NCI-H82 (cell line): ENCODE measurements around the gene HEG1.

ENCODE experiments used
- DNase-seq: peaks from one replicate; lab custom pipeline; 2025; lab: John Stamatoyannopoulos, UW

Gene HEG1

DNA sequence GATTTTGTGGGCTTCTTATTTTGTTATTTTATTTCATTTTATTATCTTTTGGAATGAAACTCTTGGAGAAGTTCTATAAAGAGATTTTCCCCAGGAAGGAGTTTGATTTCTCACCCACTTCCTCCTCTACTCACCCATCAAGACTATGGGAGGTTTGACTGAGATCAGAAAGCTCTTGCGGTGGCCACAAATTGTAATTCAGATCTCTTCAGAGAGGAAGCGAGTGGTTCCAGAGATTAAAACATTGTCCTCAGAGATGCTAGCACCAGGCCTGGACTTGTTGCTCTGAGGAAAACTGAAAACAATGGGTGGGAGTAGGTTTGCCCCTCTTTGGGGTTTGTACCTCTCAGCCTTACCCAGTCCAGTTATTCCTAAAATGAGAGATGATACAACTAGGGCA is 113.2 kb downstream of the HEG1 start:
- no peak for DNase-seq

DNA sequence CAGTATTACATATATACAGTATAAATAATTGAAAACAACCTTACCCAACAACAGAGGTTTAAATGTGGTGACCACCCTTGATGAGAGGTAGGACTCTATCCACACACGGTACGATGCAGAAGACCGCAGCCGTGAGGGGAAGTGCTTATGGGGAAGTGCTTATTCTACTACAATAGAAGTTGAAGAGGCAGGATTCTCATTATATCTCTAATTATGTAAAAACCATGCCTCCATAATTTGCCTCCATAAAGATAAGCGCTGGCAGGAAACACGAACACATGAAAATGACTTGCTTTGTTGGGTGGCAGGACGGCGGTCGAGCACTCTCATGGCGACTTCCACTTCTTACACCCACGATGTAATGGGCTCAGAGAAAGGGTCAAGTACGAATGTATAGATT is 114.0 kb downstream of the HEG1 start:
- no peak for DNase-seq

DNA sequence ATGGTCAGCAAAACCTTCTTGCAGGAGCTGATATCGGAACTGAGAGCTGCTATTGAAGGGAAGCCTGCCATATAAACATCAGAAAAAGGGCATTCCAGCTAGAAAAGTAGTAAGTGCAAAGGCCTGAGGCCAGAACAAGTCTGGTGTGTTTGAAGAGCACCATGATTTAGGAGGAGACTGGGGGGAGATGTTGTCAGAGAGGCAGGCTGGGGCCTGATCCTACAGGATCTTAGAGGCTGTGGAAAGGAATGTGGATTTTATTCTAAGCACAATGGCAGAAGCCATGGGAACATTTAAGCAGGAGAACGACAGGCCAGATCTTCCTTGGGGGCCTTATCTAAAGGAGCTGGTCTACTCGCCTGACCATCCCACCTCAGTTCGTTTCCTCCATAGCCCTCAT is 116.1 kb downstream of the HEG1 start:
- no peak for DNase-seq

GRCh38 chr3:124938896-124939295 is 116.9 kb downstream of the HEG1 start:
- DNase-seq, result no peak

DNA sequence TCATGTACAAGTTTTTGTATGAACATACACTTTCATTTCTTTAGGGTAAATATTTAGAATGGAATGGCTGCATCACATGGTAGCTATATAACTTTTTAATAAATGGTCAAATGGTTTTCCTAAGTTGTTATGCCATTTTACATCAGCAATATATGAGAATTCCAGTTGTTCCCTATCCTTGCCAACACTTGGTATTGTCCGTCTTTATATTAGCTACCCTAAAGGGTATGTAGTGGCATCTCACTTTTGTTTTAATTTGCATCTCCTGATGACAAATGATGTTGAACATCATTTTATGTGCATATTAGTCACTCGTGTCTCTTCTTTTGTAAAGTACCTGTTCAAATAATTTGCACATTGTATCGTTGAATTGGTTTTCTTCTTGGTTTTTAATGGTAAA is 118.7 kb downstream of the HEG1 start:
- DNase-seq, result no peak

DNA sequence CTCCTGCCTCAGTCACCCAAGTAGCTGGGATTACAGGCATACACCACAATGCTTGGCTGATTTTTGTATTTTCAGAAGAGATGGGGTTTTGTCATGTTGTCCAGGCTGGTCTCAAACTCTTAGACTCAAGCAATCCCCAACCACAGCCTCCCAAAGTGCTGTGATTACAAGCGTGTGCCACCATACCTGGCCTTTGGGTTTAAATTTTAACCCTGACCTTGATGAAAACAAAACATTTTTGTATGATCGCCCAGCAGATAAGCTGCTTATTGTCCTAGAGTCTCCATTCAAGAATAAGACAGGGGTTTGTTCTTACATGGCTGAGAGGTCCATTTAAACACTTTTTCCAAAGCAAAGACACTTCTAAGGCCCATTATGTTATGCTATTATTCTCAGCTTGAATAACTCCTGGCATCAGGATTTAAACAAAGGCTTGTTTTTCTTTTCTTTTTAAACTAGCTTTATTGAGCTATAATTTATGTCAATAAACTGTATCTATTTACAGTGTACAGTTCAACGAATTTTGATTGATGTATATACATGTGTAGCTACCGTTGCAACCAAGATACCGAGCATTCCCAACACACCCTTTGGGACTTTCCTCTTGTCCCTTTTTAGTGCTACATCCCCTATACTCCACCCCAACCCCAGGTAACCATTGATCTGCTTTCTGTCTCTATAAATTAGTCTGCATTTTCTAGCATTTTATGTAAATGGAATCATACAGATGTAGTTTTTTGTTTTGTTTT is 119.8 kb downstream of the HEG1 start:
- no peak for DNase-seq

GRCh38 chr3:124935264-124935663 is 120.5 kb downstream of the HEG1 start:
- peak; percentile 34 for DNase-seq

GRCh38 chr3:124934577-124934976 is 121.2 kb downstream of the HEG1 start, which contains the start of gene MUC13:
Gene MUC13, minus strand, starts transcription at chr3:124934751. Its CDS starts 39 bp downstream, at chr3:124934712.
- DNase-seq, result no peak

GRCh38 chr3:124928333-124929202 is 127.2 kb downstream of the HEG1 start:
- DNase-seq, result peak; percentile 81

DNA sequence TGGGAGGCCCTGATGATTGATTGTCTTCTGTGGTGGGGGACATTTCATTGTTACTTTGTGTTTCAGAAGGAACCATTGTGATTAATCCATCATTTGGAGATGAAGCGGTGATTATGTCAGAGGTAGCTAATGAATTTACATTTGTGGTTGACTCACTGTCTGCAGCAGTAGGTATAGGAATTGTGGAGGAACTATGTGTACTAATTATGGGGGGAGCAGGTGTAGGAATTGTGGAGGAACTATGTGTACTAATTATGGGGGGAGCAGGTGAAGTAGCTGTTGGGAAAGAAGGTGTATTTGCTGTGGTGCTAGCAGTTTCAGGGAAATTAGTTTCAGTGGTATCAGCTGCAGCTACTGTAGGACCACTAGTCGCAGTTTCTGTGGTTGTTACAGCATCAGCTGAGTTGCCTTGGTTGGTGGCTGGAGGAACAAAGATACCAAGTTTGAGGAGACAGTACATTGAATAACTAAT is 128.2 kb downstream of the HEG1 start:
- DNase-seq, result no peak

- DNase-seq, result no peak
Measured at GRCh38 chr3:124926426-124927101, 129.2 kb downstream of the HEG1 start.

GRCh38 chr3:124924741-124925140 is 131.1 kb downstream of the HEG1 start:
- DNase-seq, result no peak

DNA sequence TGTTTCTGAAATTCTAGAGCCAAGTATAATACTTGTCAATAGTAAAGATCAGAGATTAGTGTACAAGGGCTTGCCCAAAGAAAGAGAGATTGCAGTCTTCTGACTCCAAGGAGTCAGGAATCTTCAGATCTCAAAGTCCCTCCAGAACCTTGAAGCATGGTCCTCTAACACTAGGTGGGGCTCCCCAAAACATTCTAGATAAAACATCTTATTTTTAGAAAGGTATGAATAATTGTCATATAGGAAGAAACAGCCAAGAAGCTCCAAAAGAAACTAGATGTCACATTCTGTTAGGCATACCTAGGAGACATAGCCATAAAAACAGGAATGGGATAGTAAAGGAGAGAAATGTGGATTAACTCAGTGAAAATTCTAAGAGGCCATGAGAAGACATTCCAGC is 132.0 kb downstream of the HEG1 start:
- no peak for DNase-seq

DNA sequence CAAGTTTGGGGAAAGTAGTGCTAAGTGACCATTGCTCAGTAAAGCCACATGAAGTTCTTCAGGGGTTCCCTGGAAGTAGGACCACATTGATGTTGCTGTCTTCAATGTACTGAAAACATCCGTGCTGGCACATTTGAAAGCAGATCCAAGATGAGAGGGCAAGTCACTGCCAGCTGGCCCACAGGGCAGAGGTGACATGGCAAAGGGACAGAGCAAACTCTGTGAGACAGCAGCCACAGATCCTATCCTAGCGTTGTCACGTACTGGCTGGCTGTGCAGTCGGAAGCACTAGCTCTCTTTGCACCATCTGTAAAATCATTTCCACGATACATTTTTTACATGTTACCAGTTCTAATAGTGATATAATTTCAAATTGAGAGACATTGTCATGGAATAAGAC is 135.1 kb downstream of the HEG1 start:
- DNase-seq, result no peak

- DNase-seq, result no peak
Measured at GRCh38 chr3:124919756-124920155, 136.0 kb downstream of the HEG1 start.

- no peak for DNase-seq
Measured at GRCh38 chr3:124918524-124918923, 137.3 kb downstream of the HEG1 start.

DNA sequence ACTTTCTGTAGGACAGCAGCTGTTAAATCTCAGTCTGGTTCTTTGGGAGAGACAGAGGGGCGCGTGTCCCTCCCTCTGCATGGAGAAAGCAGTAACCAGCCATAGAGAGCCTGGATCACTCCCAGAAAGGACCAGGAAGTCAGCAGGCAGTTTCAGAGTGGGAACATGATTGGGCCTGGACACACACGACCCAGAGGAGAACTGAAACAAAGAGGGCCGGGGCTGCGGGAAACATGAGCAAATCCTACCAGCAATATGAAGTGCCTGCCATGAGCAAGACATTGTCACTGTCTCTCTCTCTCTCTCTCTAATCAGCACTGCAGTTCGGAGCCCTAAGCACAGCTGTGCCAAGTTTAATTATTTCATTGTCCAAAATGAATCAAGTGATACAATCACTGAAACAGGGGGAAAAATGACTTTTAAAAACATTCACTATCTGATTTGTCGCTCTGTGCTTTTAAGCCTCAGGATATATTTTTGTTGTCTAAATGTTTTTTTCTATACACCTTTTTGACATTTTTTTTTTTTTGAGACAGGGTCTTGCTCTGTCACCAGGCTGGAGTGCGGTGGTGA is 138.9 kb downstream of the HEG1 start:
- DNase-seq, result no peak
